ENCODE measurements around the gene SLF2. TPM values are rescaled to one million over a fixed set of nuclear protein-coding genes. Genes with fewer than 3 reads are reported as not detected.

Gene SLF2
- total RNA-seq, 1 donor from 2014 or later, result 20.3 TPM

GRCh38 chr10:100873146-100873826 lies 39.5 kb upstream of the SLF2 start:
- no peaks in the 10 kb centered on the region for H3K79me2 ChIP-seq (ENCODE audit: insufficient read depth, low read length)
- H3K36me3 Mint-ChIP-seq (ENCODE audit: low read depth, unreplicated experiment), result peaks cover 2% of the 10 kb centered on the region
- TF ChIP-seq EZH2 (IDR thresholded peaks at IDR 0.05; ENCODE audit: insufficient read depth, low read length) (no peak), CTCF (IDR thresholded peaks at IDR 0.05; ENCODE audit: insufficient read depth, low read depth, low read length) (no peak)
- H3K4me3 Mint-ChIP-seq (ENCODE audit: unreplicated experiment), result no peak overlapping the region
- peaks cover 62% of the 10 kb centered on the region for H3K27me3 Mint-ChIP-seq (ENCODE audit: low read depth, unreplicated experiment)
- H3K27ac Mint-ChIP-seq (ENCODE audit: unreplicated experiment), result no peak overlapping the region
- H3K9me3 Mint-ChIP-seq (ENCODE audit: unreplicated experiment), result no peaks in the 10 kb centered on the region
- H3K9me3 ChIP-seq (ENCODE audit: insufficient read depth, low read depth, low read length), result no peaks in the 10 kb centered on the region
- H3K4me3 ChIP-seq (ENCODE audit: insufficient read depth, low read depth, low read length), result no peak overlapping the region
- peak overlapping the region; percentile 24 for H3K4me2 ChIP-seq (ENCODE audit: low read length)
- peaks cover 28% of the 10 kb centered on the region for H3K4me1 ChIP-seq (ENCODE audit: insufficient read depth, low read length)
- DNase-seq (ENCODE audit: low read depth), result peak; percentile 9
- no peaks in the 10 kb centered on the region for H4K20me1 ChIP-seq (ENCODE audit: insufficient read depth, low read length)
- peaks cover 10% of the 10 kb centered on the region for H3K4me1 Mint-ChIP-seq (ENCODE audit: low read depth, unreplicated experiment)
- peak overlapping the region; percentile 54 for H3K27ac ChIP-seq (ENCODE audit: low read depth, low read length)
- peak overlapping the region; percentile 23 for H3K9ac ChIP-seq (ENCODE audit: low read length)
- H2AFZ ChIP-seq (ENCODE audit: low read depth, low read length), result peak overlapping the region; percentile 2
- no peaks in the 10 kb centered on the region for H3K36me3 ChIP-seq (ENCODE audit: insufficient read depth, low read length)
- no peak for FAIRE-seq
- no peaks in the 10 kb centered on the region for H3K27me3 ChIP-seq (ENCODE audit: insufficient read depth, low read length)

- Mint-ChIP-seq H3K4me1 (ENCODE audit: low read depth, unreplicated experiment) (peaks cover 10% of the 10 kb centered on the region), H3K36me3 (ENCODE audit: low read depth, unreplicated experiment) (peaks cover 2% of the 10 kb centered on the region), H3K4me3 (ENCODE audit: unreplicated experiment) (no peak overlapping the region), H3K27ac (ENCODE audit: unreplicated experiment) (no peak overlapping the region), H3K9me3 (ENCODE audit: unreplicated experiment) (no peaks in the 10 kb centered on the region), H3K27me3 (ENCODE audit: low read depth, unreplicated experiment) (peaks cover 62% of the 10 kb centered on the region)
- TF ChIP-seq EZH2 (IDR thresholded peaks at IDR 0.05; ENCODE audit: insufficient read depth, low read length) (no peak), CTCF (IDR thresholded peaks at IDR 0.05; ENCODE audit: insufficient read depth, low read depth, low read length) (no peak)
- H3K9me3 ChIP-seq (ENCODE audit: insufficient read depth, low read depth, low read length), result no peaks in the 10 kb centered on the region
- DNase-seq (ENCODE audit: low read depth) (no peak), FAIRE-seq (no peak)
- H3K9ac ChIP-seq (ENCODE audit: low read length), result no peak overlapping the region
- H3K4me3 ChIP-seq (ENCODE audit: insufficient read depth, low read depth, low read length), result no peak overlapping the region
- no peak overlapping the region for H3K4me2 ChIP-seq (ENCODE audit: low read length)
- H3K79me2 ChIP-seq (ENCODE audit: insufficient read depth, low read length), result no peaks in the 10 kb centered on the region
- no peaks in the 10 kb centered on the region for H3K27me3 ChIP-seq (ENCODE audit: insufficient read depth, low read length)
- H3K36me3 ChIP-seq (ENCODE audit: insufficient read depth, low read length), result no peaks in the 10 kb centered on the region
- no peak overlapping the region for H2AFZ ChIP-seq (ENCODE audit: low read depth, low read length)
- H4K20me1 ChIP-seq (ENCODE audit: insufficient read depth, low read length), result no peaks in the 10 kb centered on the region
- no peak overlapping the region for H3K27ac ChIP-seq (ENCODE audit: low read depth, low read length)
- peaks cover 29% of the 10 kb centered on the region for H3K4me1 ChIP-seq (ENCODE audit: insufficient read depth, low read length)
Measured at GRCh38 chr10:100873827-100874326, 38.9 kb upstream of the SLF2 start.
